ENCODE results near the gene PCMT1. TPM values are rescaled to one million over a fixed set of nuclear protein-coding genes. Genes with fewer than 3 reads are reported as not detected.

Gene PCMT1
- polyA plus RNA-seq, 1 donor (not counting 4 experiments of a cell fraction or from before 2014, with no cell fraction given) = 167 TPM

DNA sequence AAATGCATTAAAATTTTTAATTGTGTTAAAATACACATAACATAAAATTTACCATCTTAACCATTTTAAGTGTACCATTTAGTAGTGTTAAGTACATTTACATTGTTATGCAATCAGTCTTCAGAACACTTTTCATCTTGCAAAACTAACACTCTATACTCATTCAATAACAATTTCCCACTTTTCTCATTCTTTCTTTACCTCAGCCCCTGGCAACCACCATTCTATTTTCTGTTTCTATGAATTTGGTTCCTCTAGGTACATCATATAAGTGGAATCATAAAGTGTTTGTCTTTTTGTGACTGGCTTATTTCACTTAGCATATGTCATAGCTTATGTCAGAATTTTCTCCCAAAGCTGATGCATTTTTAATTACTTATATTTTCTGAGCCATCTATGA lies 32.2 kb downstream of the PCMT1 start:
- TF ChIP-seq, protein P1, sequence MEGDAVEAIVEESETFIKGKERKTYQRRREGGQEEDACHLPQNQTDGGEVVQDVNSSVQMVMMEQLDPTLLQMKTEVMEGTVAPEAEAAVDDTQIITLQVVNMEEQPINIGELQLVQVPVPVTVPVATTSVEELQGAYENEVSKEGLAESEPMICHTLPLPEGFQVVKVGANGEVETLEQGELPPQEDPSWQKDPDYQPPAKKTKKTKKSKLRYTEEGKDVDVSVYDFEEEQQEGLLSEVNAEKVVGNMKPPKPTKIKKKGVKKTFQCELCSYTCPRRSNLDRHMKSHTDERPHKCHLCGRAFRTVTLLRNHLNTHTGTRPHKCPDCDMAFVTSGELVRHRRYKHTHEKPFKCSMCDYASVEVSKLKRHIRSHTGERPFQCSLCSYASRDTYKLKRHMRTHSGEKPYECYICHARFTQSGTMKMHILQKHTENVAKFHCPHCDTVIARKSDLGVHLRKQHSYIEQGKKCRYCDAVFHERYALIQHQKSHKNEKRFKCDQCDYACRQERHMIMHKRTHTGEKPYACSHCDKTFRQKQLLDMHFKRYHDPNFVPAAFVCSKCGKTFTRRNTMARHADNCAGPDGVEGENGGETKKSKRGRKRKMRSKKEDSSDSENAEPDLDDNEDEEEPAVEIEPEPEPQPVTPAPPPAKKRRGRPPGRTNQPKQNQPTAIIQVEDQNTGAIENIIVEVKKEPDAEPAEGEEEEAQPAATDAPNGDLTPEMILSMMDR (optimal IDR thresholded peaks at IDR 0.05 in 1 of 3, IDR thresholded peaks at IDR 0.05 in 1 of 3, conservative IDR thresholded peaks at IDR 0.05 in 1 of 3; ENCODE audit: extremely low read depth in 1 of 3, insufficient read depth in 2 of 3, low read length in 3 of 3) = no peak
- no peak for TF ChIP-seq EZH2 (IDR thresholded peaks at IDR 0.05; ENCODE audit: low read length)
- FAIRE-seq (no peak), DNase-seq (ENCODE audit: low read depth, low spot score) (no peak)
- Histone ChIP-seq H2AFZ (ENCODE audit: control insufficient read depth, low read length) (no peak overlapping the region), H3K9ac (ENCODE audit: control insufficient read depth, extremely low read depth, insufficient read depth, low read length) (no peak overlapping the region), H4K20me1 (ENCODE audit: control insufficient read depth, extremely low read depth, insufficient read depth, low read length) (no peaks in the 10 kb centered on the region), H3K4me3 (ENCODE audit: control insufficient read depth in 2 of 3, extremely low read depth in 1 of 3, insufficient read depth in 2 of 3, low read depth in 1 of 3, low read length in 3 of 3) (no peak overlapping the region), H3K9me1 (ENCODE audit: control insufficient read depth, extremely low read depth, insufficient read depth, low read length) (no peaks in the 10 kb centered on the region), H3K4me1 (ENCODE audit: control insufficient read depth, extremely low read depth, insufficient read depth, low read length) (no peaks in the 10 kb centered on the region), H3K4me2 (ENCODE audit: control insufficient read depth, extremely low read depth, insufficient read depth, low read depth, low read length) (no peak overlapping the region), H3K9me3 (ENCODE audit: control insufficient read depth, low read depth, low read length) (no peaks in the 10 kb centered on the region), H3K79me2 (ENCODE audit: control insufficient read depth, insufficient read depth, low read length) (peaks cover 6% of the 10 kb centered on the region), H3K27ac (ENCODE audit: control insufficient read depth, insufficient read depth, low read length) (no peak overlapping the region), H3K36me3 (ENCODE audit: control insufficient read depth in 2 of 2, extremely low read depth in 1 of 2, insufficient read depth in 2 of 2, low read length in 2 of 2) (peaks cover 8% of the 10 kb centered on the region in 2 experiments), H3K27me3 (ENCODE audit: control insufficient read depth, extremely low read depth, insufficient read depth, low read length) (no peaks in the 10 kb centered on the region)
- dilution Hi-C loops (cut with MboI; ENCODE audit: extremely low pct_ligation_motif_present, low sequenced_read_pairs) = no loop called here

DNA sequence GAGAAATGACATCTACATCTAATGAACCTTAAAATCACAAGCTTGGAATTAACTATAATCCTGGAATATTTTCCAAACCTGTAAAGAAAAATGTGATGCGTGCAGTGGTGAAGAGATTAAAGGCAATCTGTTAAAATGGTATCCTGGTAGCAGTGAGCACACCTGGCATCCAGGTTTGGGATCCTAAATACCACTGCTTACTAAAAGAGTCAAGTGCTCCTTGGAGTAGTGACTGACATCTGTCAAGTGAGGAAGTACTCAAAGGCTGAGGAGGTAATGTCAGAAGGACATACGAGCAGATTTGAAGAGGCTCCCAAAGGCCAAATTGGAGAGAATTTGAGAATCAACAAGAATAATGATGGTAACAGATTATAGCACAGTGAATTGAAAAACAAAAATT lies 32.8 kb downstream of the PCMT1 start:
- H2AFZ ChIP-seq (ENCODE audit: control insufficient read depth, low read length) = no peak overlapping the region

More for the DNA sequence above, 32.8 kb downstream of the PCMT1 start:
- H3K9ac ChIP-seq (ENCODE audit: control insufficient read depth, extremely low read depth, insufficient read depth, low read length) = no peak overlapping the region
- H3K4me2 ChIP-seq (ENCODE audit: control insufficient read depth, extremely low read depth, insufficient read depth, low read depth, low read length) = no peak overlapping the region
- H3K9me1 ChIP-seq (ENCODE audit: control insufficient read depth, extremely low read depth, insufficient read depth, low read length) = no peaks in the 10 kb centered on the region
- dilution Hi-C loops (cut with MboI; ENCODE audit: extremely low pct_ligation_motif_present, low sequenced_read_pairs) = no loop called here
- no peak overlapping the region for H3K27ac ChIP-seq (ENCODE audit: control insufficient read depth, insufficient read depth, low read length)
- no peak for TF ChIP-seq EZH2 (IDR thresholded peaks at IDR 0.05; ENCODE audit: low read length)
- TF ChIP-seq, protein P1 (optimal IDR thresholded peaks at IDR 0.05 in 1 of 3, IDR thresholded peaks at IDR 0.05 in 1 of 3, conservative IDR thresholded peaks at IDR 0.05 in 1 of 3; ENCODE audit: extremely low read depth in 1 of 3, insufficient read depth in 2 of 3, low read length in 3 of 3) = no peak
- FAIRE-seq (no peak), DNase-seq (ENCODE audit: low read depth, low spot score) (no peak)
- H3K4me3 ChIP-seq (ENCODE audit: control insufficient read depth in 2 of 3, extremely low read depth in 1 of 3, insufficient read depth in 2 of 3, low read depth in 1 of 3, low read length in 3 of 3) = no peak overlapping the region
- H4K20me1 ChIP-seq (ENCODE audit: control insufficient read depth, extremely low read depth, insufficient read depth, low read length) = no peaks in the 10 kb centered on the region
- no peaks in the 10 kb centered on the region for H3K27me3 ChIP-seq (ENCODE audit: control insufficient read depth, extremely low read depth, insufficient read depth, low read length)
- H3K4me1 ChIP-seq (ENCODE audit: control insufficient read depth, extremely low read depth, insufficient read depth, low read length) = no peaks in the 10 kb centered on the region
- H3K79me2 ChIP-seq (ENCODE audit: control insufficient read depth, insufficient read depth, low read length) = peaks cover 6% of the 10 kb centered on the region
- H3K9me3 ChIP-seq (ENCODE audit: control insufficient read depth, low read depth, low read length) = no peaks in the 10 kb centered on the region
- H3K36me3 ChIP-seq (ENCODE audit: control insufficient read depth in 2 of 2, extremely low read depth in 1 of 2, insufficient read depth in 2 of 2, low read length in 2 of 2) = peaks cover 8% of the 10 kb centered on the region in 2 experiments
